ENCODE data around the gene ZFR2.

- TF ChIP-seq CHD2 (IDR thresholded peaks at IDR 0.05; ENCODE audit: low read length, partially characterized antibody), result no peak
- no peak for TF ChIP-seq CTCF (IDR thresholded peaks at IDR 0.05)
- no peak for TF ChIP-seq ELF1 (IDR thresholded peaks at IDR 0.05)
- no peak for TF ChIP-seq JUND (IDR thresholded peaks at IDR 0.05)
- TF ChIP-seq MXI1 (IDR thresholded peaks at IDR 0.05; ENCODE audit: low read depth, low read length), result no peak
- TF ChIP-seq MAX (IDR thresholded peaks at IDR 0.05; ENCODE audit: low read depth), result no peak
- no peak for TF ChIP-seq SIN3A (IDR thresholded peaks at IDR 0.05; ENCODE audit: borderline replicate concordance, low read depth, low read length)
- TF ChIP-seq POLR2AphosphoS5 (IDR thresholded peaks at IDR 0.05; ENCODE audit: low read depth, low read length), result no peak
- no peak for TF ChIP-seq RAD21 (IDR thresholded peaks at IDR 0.05; ENCODE audit: low read length)
- no peak for TF ChIP-seq EP300 (IDR thresholded peaks at IDR 0.05; ENCODE audit: borderline replicate concordance in 1 of 2, low read depth in 1 of 2, low read length in 1 of 2)
- no peak for TF ChIP-seq EZH2phosphoT487 (IDR thresholded peaks at IDR 0.05; ENCODE audit: borderline replicate concordance, low read depth)
- TF ChIP-seq TCF12 (IDR thresholded peaks at IDR 0.05), result no peak
- no peak for TF ChIP-seq YY1 (IDR thresholded peaks at IDR 0.05; ENCODE audit: low read depth)
These were observed 16.7 kb downstream of the ZFR2 start for GRCh38 chr19:3852177-3852511.
